ENCODE measurements around the gene ATP13A3.

ATP13A3 gene

DNA sequence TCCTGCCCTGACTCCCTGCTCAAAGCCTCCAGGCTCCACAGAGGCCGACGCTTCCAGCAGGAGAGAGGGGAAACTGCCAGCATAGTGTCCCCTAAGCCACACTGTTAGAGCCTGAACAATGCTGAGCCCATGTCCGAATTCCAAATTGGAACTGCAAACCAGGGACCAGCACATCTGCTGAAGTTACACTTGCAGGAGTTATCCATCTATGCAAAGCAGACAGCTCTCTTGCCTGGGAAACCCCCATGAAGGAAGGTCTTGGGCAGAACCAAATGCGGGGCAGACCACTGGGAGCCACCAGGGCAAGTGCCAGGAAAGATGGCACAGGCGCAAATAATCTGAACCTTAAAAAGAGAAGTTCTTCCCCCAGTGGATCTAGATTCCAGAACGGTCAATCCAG is 117.9 kb downstream of the ATP13A3 start:
- H3K4me3 Mint-ChIP-seq, result no peak overlapping the region
- H3K27me3 Mint-ChIP-seq, result peaks cover 36% of the 10 kb centered on the region
- H3K4me1 Mint-ChIP-seq (ENCODE audit: low read depth), result no peaks in the 10 kb centered on the region
- H3K9me3 Mint-ChIP-seq, result no peaks in the 10 kb centered on the region
- H3K36me3 Mint-ChIP-seq (ENCODE audit: low read depth), result no peaks in the 10 kb centered on the region
- intact Hi-C loops (cut with micrococcal nuclease), result no loop called here
- no peak overlapping the region for H3K27ac Mint-ChIP-seq

DNA sequence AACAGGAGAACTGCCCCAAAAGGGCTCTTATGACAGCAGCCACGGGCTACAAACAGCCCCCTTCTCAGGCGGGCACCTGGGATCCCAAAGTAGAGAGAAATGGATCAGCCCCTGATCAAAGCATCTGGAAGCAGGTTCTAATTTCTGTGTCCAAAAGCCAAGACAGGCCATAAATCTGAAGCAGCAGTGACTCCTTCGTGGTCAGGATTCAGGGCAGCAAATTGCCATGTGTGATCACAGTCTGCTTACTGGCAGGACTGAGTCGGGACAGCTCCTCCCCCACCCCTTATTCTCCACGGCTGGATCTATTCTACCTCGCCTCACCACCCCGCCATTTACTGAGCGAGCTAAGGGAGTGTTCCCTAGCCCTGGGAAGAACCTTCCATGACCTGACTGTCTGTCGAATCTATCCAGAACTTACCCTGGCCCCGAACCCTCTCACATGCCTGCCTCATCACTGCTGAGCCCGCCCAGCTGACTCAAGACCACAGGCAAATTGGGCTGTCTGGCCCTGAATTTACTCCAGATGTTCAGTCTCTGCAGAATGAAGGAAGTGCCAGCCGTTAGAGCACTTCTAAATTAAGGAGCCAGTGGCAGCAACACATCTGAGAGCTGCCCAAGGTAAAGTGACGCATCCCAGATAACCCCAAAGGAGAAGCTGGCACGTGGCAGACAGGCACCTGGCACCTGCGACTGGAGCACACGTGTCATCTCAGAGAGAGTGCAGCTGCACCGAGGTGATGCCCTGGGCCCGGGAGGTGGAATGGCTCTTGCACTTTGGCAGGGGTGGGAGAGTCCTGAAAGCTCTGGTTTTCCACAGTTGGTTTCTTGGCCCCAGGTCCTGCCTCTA is 118.6 kb downstream of the ATP13A3 start:
- Mint-ChIP-seq H3K4me3 (no peak overlapping the region), H3K36me3 (ENCODE audit: low read depth) (no peaks in the 10 kb centered on the region), H3K27ac (no peak overlapping the region), H3K27me3 (peaks cover 36% of the 10 kb centered on the region), H3K9me3 (no peaks in the 10 kb centered on the region), H3K4me1 (ENCODE audit: low read depth) (no peaks in the 10 kb centered on the region)
- intact Hi-C loops (cut with micrococcal nuclease), result no loop called here

DNA sequence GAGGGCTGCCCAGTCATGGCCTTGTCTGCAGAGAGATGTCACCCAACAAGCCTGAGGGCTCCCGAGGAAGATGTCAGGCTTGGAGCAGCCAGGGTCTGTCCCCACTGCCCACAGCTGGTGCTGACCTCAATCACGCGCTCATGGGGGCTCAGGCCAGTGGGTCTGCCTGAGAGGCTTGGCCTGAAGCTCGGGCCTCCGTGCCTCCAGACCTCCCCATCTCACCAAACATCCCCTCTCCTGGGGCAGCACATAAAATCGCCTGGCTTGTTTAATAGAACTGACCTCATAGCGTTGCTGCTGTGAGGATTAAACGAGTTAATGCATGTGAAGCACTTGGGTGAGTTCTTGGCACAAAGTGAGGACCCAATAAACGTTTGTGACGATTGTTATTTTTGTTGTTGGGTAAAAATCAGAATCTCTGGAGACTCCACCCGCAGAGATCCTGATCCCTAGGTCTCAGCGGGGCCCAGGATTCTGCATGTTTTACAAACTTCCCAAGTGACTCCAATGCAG is 120.8 kb downstream of the ATP13A3 start:
- Mint-ChIP-seq H3K36me3 (ENCODE audit: low read depth) (no peaks in the 10 kb centered on the region), H3K9me3 (no peaks in the 10 kb centered on the region), H3K27me3 (peaks cover 32% of the 10 kb centered on the region), H3K4me3 (no peak overlapping the region), H3K4me1 (ENCODE audit: low read depth) (no peaks in the 10 kb centered on the region), H3K27ac (no peak overlapping the region)
- intact Hi-C loops (cut with micrococcal nuclease), result no loop called here

DNA sequence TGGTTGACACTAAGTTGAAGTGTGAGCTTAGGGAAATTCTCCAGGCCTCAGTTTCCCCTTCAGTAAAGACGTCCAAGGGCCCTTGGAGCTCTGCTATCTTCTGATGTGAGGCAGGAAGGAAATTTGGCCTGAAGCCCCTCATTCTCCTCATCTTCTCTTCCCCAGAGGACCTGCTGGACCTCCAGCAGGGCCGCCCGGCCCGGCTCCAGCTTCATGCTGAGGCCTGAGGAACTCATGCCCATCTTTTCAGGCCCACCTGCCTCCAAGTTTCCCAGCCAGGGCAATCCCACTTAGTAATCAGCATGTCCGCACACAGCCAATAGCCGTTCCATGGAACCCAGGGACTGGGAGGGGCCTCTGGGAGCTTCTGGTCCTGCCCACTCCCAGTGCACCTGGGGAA is 121.3 kb downstream of the ATP13A3 start:
- peaks cover 27% of the 10 kb centered on the region for H3K27me3 Mint-ChIP-seq
- intact Hi-C loops (cut with micrococcal nuclease), result no loop called here
- H3K27ac Mint-ChIP-seq, result no peak overlapping the region
- H3K9me3 Mint-ChIP-seq, result no peaks in the 10 kb centered on the region
- no peaks in the 10 kb centered on the region for H3K4me1 Mint-ChIP-seq (ENCODE audit: low read depth)
- H3K36me3 Mint-ChIP-seq (ENCODE audit: low read depth), result no peaks in the 10 kb centered on the region
- H3K4me3 Mint-ChIP-seq, result no peak overlapping the region

DNA sequence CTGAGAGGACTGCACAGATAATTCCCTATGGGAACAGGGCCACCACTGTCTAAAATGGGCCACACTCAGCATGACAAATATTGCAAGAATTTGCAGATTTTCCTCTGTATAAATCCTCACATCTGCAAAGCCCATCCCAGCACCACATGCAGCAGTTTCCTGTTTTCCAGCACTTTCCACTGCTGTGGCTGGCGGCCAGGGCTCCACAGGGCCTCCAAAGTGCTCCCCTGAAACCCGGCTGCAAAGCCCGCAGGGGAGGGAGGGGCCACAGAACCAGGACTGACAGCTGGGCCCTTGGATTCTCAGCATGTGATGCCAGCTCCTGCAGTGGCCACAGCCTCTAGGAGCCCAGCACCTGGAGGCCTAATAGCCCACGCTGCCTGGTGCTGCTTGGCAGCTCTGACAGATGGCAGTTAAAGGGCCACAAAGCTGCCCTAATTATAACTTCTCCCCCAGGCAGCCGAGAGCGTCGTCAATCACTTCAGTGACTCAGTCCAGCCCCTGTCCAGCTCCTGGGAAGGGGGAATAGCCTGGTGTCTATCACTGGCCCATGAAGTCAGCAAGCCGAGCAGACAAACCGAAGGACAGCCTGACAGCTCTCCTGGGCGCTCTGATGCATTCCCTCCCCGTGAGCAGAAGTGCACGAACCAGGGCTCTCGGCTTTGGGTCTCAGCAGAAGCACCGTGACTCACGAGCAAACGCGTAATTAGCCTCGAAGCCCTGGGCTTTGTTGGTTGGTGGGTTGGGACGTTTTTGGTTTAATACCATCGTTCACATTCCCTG is 122.0 kb downstream of the ATP13A3 start:
- H3K36me3 Mint-ChIP-seq (ENCODE audit: low read depth), result no peaks in the 10 kb centered on the region
- intact Hi-C loops (cut with micrococcal nuclease), result no loop called here
- H3K4me1 Mint-ChIP-seq (ENCODE audit: low read depth), result no peaks in the 10 kb centered on the region
- H3K27ac Mint-ChIP-seq, result no peak overlapping the region
- H3K9me3 Mint-ChIP-seq, result no peaks in the 10 kb centered on the region
- H3K4me3 Mint-ChIP-seq, result no peak overlapping the region
- H3K27me3 Mint-ChIP-seq, result peaks cover 24% of the 10 kb centered on the region

DNA sequence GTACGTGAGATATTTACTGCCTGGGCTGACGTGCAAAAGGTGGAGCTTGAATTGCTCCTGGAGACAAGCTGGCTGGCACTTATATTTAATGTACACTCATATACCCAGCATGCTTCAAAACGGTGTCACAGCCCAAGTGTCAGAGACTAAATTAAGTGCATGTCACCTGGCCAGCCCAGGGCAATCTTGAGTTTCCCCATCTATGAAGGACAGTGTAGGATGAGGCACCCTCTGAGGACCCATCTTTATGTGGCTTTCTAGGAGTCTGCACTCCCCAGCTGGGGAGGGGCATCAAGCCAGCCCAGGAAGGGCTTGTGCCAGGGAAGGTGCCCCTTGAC is 122.5 kb downstream of the ATP13A3 start:
- no peaks in the 10 kb centered on the region for H3K9me3 Mint-ChIP-seq
- no peak overlapping the region for H3K27ac Mint-ChIP-seq
- intact Hi-C loops (cut with micrococcal nuclease), result no loop called here
- H3K36me3 Mint-ChIP-seq (ENCODE audit: low read depth), result no peaks in the 10 kb centered on the region
- peaks cover 20% of the 10 kb centered on the region for H3K27me3 Mint-ChIP-seq
- no peak overlapping the region for H3K4me3 Mint-ChIP-seq
- H3K4me1 Mint-ChIP-seq (ENCODE audit: low read depth), result no peaks in the 10 kb centered on the region

DNA sequence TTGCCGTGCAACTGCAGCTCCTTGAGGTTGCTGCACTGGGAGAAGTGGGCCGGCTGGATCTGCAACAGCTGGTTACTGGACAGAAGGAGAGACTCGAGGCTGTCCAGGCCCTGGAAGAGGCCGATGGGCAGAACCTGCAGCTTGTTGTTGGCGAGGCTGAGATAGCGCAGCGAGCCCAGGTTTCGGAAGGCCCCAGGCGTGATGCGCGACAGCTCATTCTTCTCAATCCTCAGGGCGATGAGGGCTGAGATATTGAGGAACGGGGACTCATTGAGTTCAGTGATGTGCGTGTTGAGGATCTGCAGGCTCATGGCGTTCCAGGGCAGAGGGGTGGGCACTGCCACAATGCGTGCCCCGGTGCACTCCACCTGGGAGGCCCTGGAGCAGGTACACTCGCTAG is 126.2 kb downstream of the ATP13A3 start:
- Mint-ChIP-seq H3K27me3 (peaks cover 15% of the 10 kb centered on the region), H3K4me1 (ENCODE audit: low read depth) (no peaks in the 10 kb centered on the region), H3K36me3 (ENCODE audit: low read depth) (no peaks in the 10 kb centered on the region), H3K27ac (no peak overlapping the region), H3K9me3 (no peaks in the 10 kb centered on the region), H3K4me3 (no peak overlapping the region)
- intact Hi-C loops (cut with micrococcal nuclease), result no loop called here

DNA sequence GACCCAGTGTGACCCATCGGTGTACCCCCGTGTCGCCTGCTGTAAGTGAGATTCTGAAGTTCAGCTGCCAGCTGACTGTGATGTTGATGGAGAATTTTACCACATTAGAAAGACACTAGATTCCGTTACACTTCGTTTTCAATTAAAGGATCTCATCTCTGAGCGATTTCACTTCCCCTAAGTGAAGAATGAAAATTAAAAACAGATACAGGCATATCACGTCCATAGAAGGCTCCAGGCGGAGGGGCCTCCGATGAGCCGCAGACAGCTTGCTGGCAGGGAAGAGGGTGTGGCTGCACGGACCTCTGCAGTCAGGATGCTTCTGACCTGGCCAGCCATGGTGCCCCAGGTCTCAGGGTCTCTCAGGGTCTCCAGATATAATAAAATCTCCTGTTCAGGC is 129.1 kb downstream of the ATP13A3 start:
- Mint-ChIP-seq H3K27me3 (peaks cover 14% of the 10 kb centered on the region), H3K4me3 (no peak overlapping the region), H3K4me1 (ENCODE audit: low read depth) (no peaks in the 10 kb centered on the region), H3K9me3 (no peaks in the 10 kb centered on the region), H3K27ac (no peak overlapping the region), H3K36me3 (ENCODE audit: low read depth) (no peaks in the 10 kb centered on the region)
- intact Hi-C loops (cut with micrococcal nuclease), result no loop called here

DNA sequence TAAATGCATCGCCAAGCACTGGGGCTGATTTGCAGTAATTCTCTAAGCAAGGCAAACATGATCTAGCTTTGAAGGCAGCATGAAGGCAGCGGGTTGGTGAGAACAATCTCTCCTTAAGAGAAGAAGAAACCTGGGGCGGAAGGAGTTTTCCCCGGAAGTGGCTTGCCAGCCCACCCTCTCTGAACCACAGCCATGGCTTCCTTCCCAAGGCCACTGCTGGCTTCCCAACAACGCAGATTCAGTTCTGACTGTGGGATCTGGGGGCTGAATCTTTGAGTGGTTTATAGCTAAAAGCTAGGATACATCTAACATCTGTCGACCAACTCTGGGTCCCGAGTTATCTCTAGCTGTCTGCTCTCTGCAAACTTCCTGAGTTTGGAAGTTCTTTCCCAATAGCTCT is 131.4 kb downstream of the ATP13A3 start:
- Mint-ChIP-seq H3K27ac (no peak overlapping the region), H3K36me3 (ENCODE audit: low read depth) (no peaks in the 10 kb centered on the region), H3K9me3 (no peaks in the 10 kb centered on the region), H3K27me3 (peaks cover 12% of the 10 kb centered on the region), H3K4me3 (no peak overlapping the region), H3K4me1 (ENCODE audit: low read depth) (no peaks in the 10 kb centered on the region)
- intact Hi-C loops (cut with micrococcal nuclease), result no loop called here

DNA sequence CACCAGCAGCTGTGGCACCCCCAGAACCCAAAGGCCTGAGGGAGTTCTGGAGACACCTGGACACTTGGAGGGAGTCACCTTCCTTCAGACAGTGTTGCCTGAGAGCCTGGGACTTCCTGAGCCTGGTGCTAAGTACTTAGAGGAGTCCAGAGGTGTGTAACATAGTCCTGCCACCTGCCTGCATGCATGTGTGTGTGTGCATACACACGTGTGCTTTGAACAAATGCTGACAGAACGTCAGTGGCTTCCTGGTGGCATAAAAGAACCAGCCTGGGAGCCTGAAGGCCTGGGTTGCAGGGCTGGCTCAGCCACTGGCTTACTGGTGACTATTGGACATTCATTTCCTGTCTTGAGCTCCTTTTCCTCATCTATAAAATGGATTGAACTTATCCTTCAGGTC is 132.5 kb downstream of the ATP13A3 start:
- H3K4me1 Mint-ChIP-seq (ENCODE audit: low read depth), result no peaks in the 10 kb centered on the region
- H3K36me3 Mint-ChIP-seq (ENCODE audit: low read depth), result no peaks in the 10 kb centered on the region
- peaks cover 8% of the 10 kb centered on the region for H3K27me3 Mint-ChIP-seq
- no peaks in the 10 kb centered on the region for H3K9me3 Mint-ChIP-seq
- intact Hi-C loops (cut with micrococcal nuclease), result no loop called here
- no peak overlapping the region for H3K27ac Mint-ChIP-seq
- H3K4me3 Mint-ChIP-seq, result no peak overlapping the region
